HEK293T (cell line): ENCODE results near the gene BEAN1.

Source experiments
- FOXM1 ChIP-seq: fragments of 450-650 bp; IDR thresholded peaks from 2 replicates; pipeline ENCODE4 v1.6.1; 2017; ENCODE audit warnings: mild to moderate bottlenecking, borderline replicate concordance
- ZNF384 ChIP-seq: fragments of 450-650 bp; IDR thresholded peaks from 2 replicates; pipeline ENCODE4 v1.6.1; 2016

DNA sequence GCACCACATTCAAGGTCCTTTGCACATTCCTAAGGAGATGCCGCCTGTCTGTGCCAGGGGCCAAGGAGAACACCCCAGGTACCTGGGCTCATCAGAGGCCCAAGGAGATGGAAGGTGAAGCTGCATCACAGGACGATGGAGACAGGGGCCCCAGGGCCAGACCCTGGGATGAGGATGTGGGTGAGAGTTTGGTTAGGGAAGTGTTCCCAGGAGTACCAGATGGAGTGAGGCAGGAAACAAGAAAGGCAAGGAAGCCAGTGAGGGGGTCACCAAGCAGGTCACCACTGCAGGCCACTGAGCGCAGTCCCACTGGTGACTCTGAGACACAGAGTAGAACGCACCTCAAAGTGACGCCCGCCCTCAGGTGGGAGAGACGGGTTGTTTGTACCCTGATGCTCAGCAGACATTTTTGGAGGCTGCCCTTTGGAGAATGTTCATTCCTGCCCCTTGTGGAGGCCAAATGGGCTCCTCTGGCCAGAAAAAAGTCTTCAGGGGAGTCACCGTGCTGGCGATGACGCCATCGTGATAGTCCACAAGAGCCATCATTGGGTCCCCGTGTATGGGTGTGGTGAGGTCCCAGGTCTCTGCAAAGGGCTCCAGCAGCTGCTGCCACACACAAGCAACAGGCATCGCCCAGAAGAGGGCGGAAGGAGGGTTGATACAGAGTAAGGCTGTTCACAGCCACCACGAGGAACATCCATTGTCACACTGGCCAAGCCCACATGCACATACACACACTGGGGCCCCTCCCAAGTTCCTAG is 57.5 kb downstream of the BEAN1 start:
- no peak for TF ChIP-seq ZNF384
- no peak for TF ChIP-seq FOXM1
